ENCODE results near the gene SAV1.

DNA sequence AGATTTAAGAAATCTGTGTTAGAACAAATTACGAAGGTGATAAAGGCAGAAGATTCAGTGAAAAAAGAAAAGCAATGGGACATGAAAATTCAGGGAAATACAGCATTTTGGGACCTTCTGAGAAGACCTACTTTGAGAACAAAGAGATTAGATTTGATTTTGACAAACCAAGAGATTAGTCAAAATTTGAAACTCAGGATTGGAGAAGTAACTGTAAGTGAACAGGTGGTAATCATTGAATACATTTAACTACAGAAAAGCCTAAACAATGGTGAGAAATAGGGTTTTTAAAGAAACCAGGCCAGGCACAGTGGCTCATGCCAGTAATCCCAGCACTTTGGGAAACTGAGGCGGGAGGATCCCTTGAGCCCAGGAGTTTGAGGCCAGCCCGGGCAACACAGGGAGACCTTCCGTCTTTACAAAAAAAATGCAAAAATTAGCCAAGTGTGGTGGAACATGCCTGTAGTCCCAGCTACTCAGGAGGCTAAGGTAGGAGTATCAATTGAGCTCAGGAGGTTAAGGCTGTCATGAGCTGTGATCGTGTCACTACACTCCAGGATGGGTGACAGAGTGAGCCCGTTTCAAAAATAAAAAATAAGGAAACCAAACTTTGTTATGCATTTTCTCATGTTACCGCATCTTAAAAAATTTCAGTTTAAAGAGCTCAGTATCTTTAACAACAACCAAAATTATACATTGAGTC, 8.9 kb upstream of the SAV1 start:
- TF ChIP-seq POLR2A (IDR thresholded peaks at IDR 0.05; ENCODE audit: low read depth, low read length) (no peak), MAZ (IDR thresholded peaks at IDR 0.05; ENCODE audit: borderline replicate concordance, low read depth, low read length) (no peak), SMC3 (IDR thresholded peaks at IDR 0.05; ENCODE audit: low read depth, low read length) (no peak), MAFK (IDR thresholded peaks at IDR 0.05; ENCODE audit: low read depth, low read length) (no peak), MXI1 (IDR thresholded peaks at IDR 0.05; ENCODE audit: borderline replicate concordance, low read depth, low read length) (no peak), RAD21 (IDR thresholded peaks at IDR 0.05; ENCODE audit: low read length) (no peak), FOS (IDR thresholded peaks at IDR 0.05; ENCODE audit: low read depth, low read length) (no peak)
- TF ChIP-seq, protein P1, sequence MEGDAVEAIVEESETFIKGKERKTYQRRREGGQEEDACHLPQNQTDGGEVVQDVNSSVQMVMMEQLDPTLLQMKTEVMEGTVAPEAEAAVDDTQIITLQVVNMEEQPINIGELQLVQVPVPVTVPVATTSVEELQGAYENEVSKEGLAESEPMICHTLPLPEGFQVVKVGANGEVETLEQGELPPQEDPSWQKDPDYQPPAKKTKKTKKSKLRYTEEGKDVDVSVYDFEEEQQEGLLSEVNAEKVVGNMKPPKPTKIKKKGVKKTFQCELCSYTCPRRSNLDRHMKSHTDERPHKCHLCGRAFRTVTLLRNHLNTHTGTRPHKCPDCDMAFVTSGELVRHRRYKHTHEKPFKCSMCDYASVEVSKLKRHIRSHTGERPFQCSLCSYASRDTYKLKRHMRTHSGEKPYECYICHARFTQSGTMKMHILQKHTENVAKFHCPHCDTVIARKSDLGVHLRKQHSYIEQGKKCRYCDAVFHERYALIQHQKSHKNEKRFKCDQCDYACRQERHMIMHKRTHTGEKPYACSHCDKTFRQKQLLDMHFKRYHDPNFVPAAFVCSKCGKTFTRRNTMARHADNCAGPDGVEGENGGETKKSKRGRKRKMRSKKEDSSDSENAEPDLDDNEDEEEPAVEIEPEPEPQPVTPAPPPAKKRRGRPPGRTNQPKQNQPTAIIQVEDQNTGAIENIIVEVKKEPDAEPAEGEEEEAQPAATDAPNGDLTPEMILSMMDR (conservative IDR thresholded peaks at IDR 0.05; ENCODE audit: low read depth, low read length): no peak
- TF ChIP-seq, protein P2, sequence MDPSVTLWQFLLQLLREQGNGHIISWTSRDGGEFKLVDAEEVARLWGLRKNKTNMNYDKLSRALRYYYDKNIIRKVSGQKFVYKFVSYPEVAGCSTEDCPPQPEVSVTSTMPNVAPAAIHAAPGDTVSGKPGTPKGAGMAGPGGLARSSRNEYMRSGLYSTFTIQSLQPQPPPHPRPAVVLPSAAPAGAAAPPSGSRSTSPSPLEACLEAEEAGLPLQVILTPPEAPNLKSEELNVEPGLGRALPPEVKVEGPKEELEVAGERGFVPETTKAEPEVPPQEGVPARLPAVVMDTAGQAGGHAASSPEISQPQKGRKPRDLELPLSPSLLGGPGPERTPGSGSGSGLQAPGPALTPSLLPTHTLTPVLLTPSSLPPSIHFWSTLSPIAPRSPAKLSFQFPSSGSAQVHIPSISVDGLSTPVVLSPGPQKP (IDR thresholded peaks at IDR 0.05; ENCODE audit: borderline replicate concordance, low read depth, low read length): no peak
